ENCODE results near the gene POU2AF3.

- no peak for TF ChIP-seq CTCF (IDR thresholded peaks at IDR 0.05)
- TF ChIP-seq POLR2A (IDR thresholded peaks at IDR 0.05) = no peak
Observed at GRCh38 chr11:111253630-111254029, 44.7 kb upstream of the POU2AF3 start.

Measured in adrenal gland (tissue), 5 donors.